HCT116 (cell line): ENCODE measurements around the gene PEX1. TPM values are rescaled to one million over a fixed set of nuclear protein-coding genes. Genes with fewer than 3 reads are reported as not detected.

Experiments used
- ATAC-seq: fragments of 200-7000 bp; cut with Tn5 transposase; 2 replicates; pipeline ENCODE4 v1.9.1; 2020; ENCODE audit warnings: mild to moderate bottlenecking, moderate library complexity
- BruUV-seq: library from RNA; stranded (reverse); fragments of 400-500 nt; replicated peaks from 2 replicates; lab custom pipeline; 2021; lab: Mats Ljungman, UMichigan
- CTCF ChIA-PET: fragments of 300-600 bp; sonication (Branson Sonifier 250); formaldehyde crosslinking; loops from one replicate; lab custom pipeline; 2021; ENCODE audit warnings: antibody characterized with exemption; lab: Charles Lee
- POLR2A ChIA-PET: fragments of 300-600, 350-600 bp; sonication (Branson Sonifier 250); formaldehyde crosslinking; loops from one replicate; lab custom pipeline; 2021; ENCODE audit warnings: antibody characterized with exemption; lab: Charles Lee
- RAD21 ChIA-PET, 2 experiments: fragments of 300-600 bp; sonication (Branson Sonifier 250); formaldehyde crosslinking; loops; one replicate each; lab custom pipeline; 2023; ENCODE audit warnings: low total read pairs in 2 of 2; ENCODE audit not compliant: uncharacterized antibody in 2 of 2, unreplicated experiment in 2 of 2, low non-redundant PET in 1 of 2; lab: Charles Lee
- DNase-seq: peaks from one replicate; pipeline ENCODE4 v3.0.0-alpha.2; 2010; ENCODE audit warnings: low read depth, low spot score
- H2AFZ ChIP-seq: fragments of 200-600 bp; shearing (Covaris generic), sonication (generic); 2 replicates; pipeline ENCODE4 v1.6.1; 2017; ENCODE audit warnings: low read depth, mixed run types, mixed read lengths, antibody characterized with exemption, low read length; ENCODE audit not compliant: poor library complexity, severe bottlenecking
- H3K27ac ChIP-seq: 2 replicates; pipeline ENCODE4 v1.5.1; 2012; ENCODE audit warnings: low read depth, low read length
- H3K27me3 ChIP-seq: fragments of 200-600 bp; sonication (generic); 2 replicates; pipeline ENCODE4 v1.6.1; 2016; ENCODE audit warnings: mixed run types, low read length, mixed read lengths; ENCODE audit not compliant: insufficient read depth
- H3K36me3 ChIP-seq, 2 experiments: fragments of 200-500 bp in 1 of 2; fragments of 200-600 bp in 1 of 2; sonication (Bioruptor generic) in 1 of 2; sonication (generic) in 1 of 2; 2 replicates each; pipeline versions ENCODE4 v1.5.1 to v1.6.1; 2014 to 2016; ENCODE audit warnings: low read length in 2 of 2, inconsistent platforms in 1 of 2, mixed read lengths in 1 of 2, mixed run types in 1 of 2; ENCODE audit not compliant: insufficient read depth in 2 of 2, control insufficient read depth in 1 of 2
- H3K4me1 ChIP-seq, 2 experiments: fragments of 200-600 bp in 1 of 2; sonication (generic) in 1 of 2; 2 replicates each; pipeline versions ENCODE4 v1.5.1 to v1.6.1; 2012 to 2017; ENCODE audit warnings: low read length in 2 of 2, inconsistent platforms in 1 of 2, mild to moderate bottlenecking in 1 of 2, mixed read lengths in 1 of 2, mixed run types in 1 of 2, moderate library complexity in 1 of 2; ENCODE audit not compliant: insufficient read depth in 2 of 2, control insufficient read depth in 1 of 2
- H3K4me2 ChIP-seq: fragments of 200-600 bp; sonication (generic); 2 replicates; pipeline ENCODE4 v1.6.1; 2017; ENCODE audit warnings: mixed run types, low read length, mixed read lengths
- H3K4me3 ChIP-seq, 2 experiments: fragments of 200-600 bp in 1 of 2; sonication (generic) in 1 of 2; replicated peaks in 1 of 2; 2 replicates each; pipeline ENCODE4 v1.5.1; 2011 to 2016; ENCODE audit warnings: low read length in 2 of 2, control low read depth in 1 of 2, low read depth in 1 of 2, mild to moderate bottlenecking in 1 of 2, mixed read lengths in 1 of 2, mixed run types in 1 of 2
- H3K79me2 ChIP-seq: fragments of 200-600 bp; sonication (generic); 2 replicates; pipeline ENCODE4 v1.6.1; 2017; ENCODE audit warnings: mild to moderate bottlenecking, mixed run types, low read length, moderate library complexity, mixed read lengths; ENCODE audit not compliant: insufficient read depth
- H3K9ac ChIP-seq: fragments of 200-600 bp; sonication (generic); 2 replicates; pipeline ENCODE4 v1.6.1; 2016; ENCODE audit warnings: low read length, mixed read lengths
- H3K9me2 ChIP-seq: fragments of 200-600 bp; sonication (generic), shearing (Covaris generic); 2 replicates; pipeline ENCODE4 v1.6.1; 2017; ENCODE audit warnings: mixed run types, mild to moderate bottlenecking, moderate library complexity; ENCODE audit not compliant: insufficient read depth
- H3K9me3 ChIP-seq, 2 experiments: fragments of 200-500 bp in 1 of 2; fragments of 200-600 bp in 1 of 2; sonication (Bioruptor generic) in 1 of 2; sonication (generic) in 1 of 2; 2 replicates each; pipeline ENCODE4 v1.6.1; 2014 to 2017; ENCODE audit warnings: low read length in 2 of 2, mixed read lengths in 2 of 2, inconsistent platforms in 1 of 2, low read depth in 1 of 2, mild to moderate bottlenecking in 1 of 2, mixed run types in 1 of 2, moderate library complexity in 1 of 2; ENCODE audit not compliant: control insufficient read depth in 1 of 2, insufficient read depth in 1 of 2
- H4K20me1 ChIP-seq: fragments of 200-600 bp; sonication (generic), shearing (Covaris generic); 2 replicates; pipeline ENCODE4 v1.6.1; 2017; ENCODE audit warnings: mixed run types, mild to moderate bottlenecking, moderate library complexity; ENCODE audit not compliant: insufficient read depth
- EGR1 ChIP-seq: IDR thresholded peaks from 2 replicates; pipeline ENCODE4 v1.6.1; 2012; ENCODE audit warnings: low read depth
- EZH2phosphoT487 ChIP-seq: fragments of 200-600 bp; IDR thresholded peaks from 2 replicates; pipeline ENCODE4 v1.6.1; 2018; ENCODE audit warnings: antibody characterized with exemption, borderline replicate concordance
- JUND ChIP-seq: IDR thresholded peaks from 2 replicates; pipeline ENCODE4 v1.6.1; 2012
- ZFX ChIP-seq: fragments of 450-650 bp; IDR thresholded peaks from 2 replicates; pipeline ENCODE4 v1.6.1; 2017
- intact Hi-C: fragments of 100-400 bp; cut with micrococcal nuclease; formaldehyde crosslinking; loops from 2 replicates; pipeline ENCODE4 v1.10.0; 2022
- total RNA-seq: library from RNA; stranded (reverse); gene quantifications from one replicate; pipeline ENCODE4 v1.2.1, GENCODE V29; 2021; ENCODE audit not compliant: unreplicated experiment
- TF ChIP-seq, protein P1 (sequence below), 3 experiments: fragments of 200-600 bp in 1 of 3; sonication (generic) in 1 of 3; IDR thresholded peaks in 2 of 3; conservative IDR thresholded peaks in 1 of 3; 2 replicates each; pipeline ENCODE4 v1.5.1; 2012 to 2017; ENCODE audit warnings: low read depth in 2 of 3, low read length in 2 of 3, antibody characterized with exemption in 1 of 3, borderline replicate concordance in 1 of 3, control low read depth in 1 of 3, mild to moderate bottlenecking in 1 of 3, mixed read lengths in 1 of 3, mixed run types in 1 of 3, moderate library complexity in 1 of 3; ENCODE audit not compliant: insufficient read depth in 1 of 3

Gene PEX1
- total RNA-seq, 1 experiment from 2014 or later = 13.1 TPM

DNA sequence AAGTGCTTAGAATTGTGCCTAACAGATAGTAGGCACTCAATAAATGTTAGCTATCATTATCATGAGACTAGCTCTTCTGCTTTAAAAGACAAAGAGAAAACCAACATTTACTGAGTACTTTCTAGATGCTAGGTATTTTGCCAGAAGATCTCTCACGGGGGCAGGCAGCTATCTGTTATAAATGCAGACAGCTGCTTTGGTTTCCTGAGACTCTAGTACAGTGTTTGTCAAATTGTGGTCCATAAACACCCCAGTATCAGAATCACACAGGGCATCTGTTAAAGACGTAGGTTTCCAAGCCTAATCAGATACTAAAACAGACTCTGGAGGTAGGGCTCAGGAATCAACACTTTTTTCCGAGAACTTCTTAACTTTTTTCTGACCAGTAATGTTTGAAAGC is 48.0 kb upstream of the PEX1 start:
- intact Hi-C loops = no loop called here
- peaks cover 53 to 64% of the 10 kb centered on the region in 2 experiments for H3K36me3 ChIP-seq
- H3K9ac ChIP-seq = no peak overlapping the region
- H4K20me1 ChIP-seq = peaks cover 3% of the 10 kb centered on the region; the same call in 1 of the 2 replicates
- no peak overlapping the region for H2AFZ ChIP-seq
- no peaks in the 10 kb centered on the region for H3K27me3 ChIP-seq
- RAD21 ChIA-PET = no interaction called here
- no peaks in the 10 kb centered on the region for H3K9me3 ChIP-seq
- no TSS peak for BruUV-seq
- no peak overlapping the region for H3K4me2 ChIP-seq
- DNase-seq (no peak), ATAC-seq (no peak)
- no peak overlapping the region for H3K4me3 ChIP-seq
- no peaks in the 10 kb centered on the region for H3K4me1 ChIP-seq
- TF ChIP-seq EZH2phosphoT487 (no peak), JUND (no peak), EGR1 (no peak)
- TF ChIP-seq, protein P1, sequence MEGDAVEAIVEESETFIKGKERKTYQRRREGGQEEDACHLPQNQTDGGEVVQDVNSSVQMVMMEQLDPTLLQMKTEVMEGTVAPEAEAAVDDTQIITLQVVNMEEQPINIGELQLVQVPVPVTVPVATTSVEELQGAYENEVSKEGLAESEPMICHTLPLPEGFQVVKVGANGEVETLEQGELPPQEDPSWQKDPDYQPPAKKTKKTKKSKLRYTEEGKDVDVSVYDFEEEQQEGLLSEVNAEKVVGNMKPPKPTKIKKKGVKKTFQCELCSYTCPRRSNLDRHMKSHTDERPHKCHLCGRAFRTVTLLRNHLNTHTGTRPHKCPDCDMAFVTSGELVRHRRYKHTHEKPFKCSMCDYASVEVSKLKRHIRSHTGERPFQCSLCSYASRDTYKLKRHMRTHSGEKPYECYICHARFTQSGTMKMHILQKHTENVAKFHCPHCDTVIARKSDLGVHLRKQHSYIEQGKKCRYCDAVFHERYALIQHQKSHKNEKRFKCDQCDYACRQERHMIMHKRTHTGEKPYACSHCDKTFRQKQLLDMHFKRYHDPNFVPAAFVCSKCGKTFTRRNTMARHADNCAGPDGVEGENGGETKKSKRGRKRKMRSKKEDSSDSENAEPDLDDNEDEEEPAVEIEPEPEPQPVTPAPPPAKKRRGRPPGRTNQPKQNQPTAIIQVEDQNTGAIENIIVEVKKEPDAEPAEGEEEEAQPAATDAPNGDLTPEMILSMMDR (IDR thresholded peaks at IDR 0.05 in 2 of 3, conservative IDR thresholded peaks at IDR 0.05 in 1 of 3; ENCODE audit: borderline replicate concordance in 1 of 3, insufficient read depth in 1 of 3, low read depth in 2 of 3, low read length in 2 of 3) = no peak
- CTCF ChIA-PET = no interaction called here
- peaks cover 51% of the 10 kb centered on the region for H3K79me2 ChIP-seq
- H3K9me2 ChIP-seq = no peaks in the 10 kb centered on the region
- no peak overlapping the region for H3K27ac ChIP-seq
- POLR2A ChIA-PET = no interaction called here

DNA sequence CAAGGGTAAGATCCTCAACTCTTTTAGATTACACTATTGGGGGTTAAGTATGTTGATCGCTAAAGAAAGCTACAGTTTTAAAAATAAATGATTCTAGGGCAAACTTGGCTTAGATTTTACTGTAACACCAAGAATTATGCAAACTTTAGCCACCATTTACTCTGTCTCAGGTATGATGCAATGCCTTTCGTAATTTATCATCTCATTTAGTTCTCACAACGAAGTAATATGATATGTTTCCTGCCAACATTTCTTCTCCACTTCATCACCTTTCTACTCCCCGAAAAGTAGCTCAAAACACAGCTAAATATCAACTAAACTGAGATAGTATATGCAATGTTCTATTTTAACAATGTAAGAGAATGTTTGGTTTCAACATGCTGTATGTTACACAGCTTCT is 40.8 kb upstream of the PEX1 start:
- POLR2A ChIA-PET = no interaction called here
- Histone ChIP-seq H3K4me1 (no peaks in the 10 kb centered on the region), H3K4me3 (no peak overlapping the region), H3K9me2 (no peaks in the 10 kb centered on the region), H3K4me2 (no peak overlapping the region), H2AFZ (no peak overlapping the region), H4K20me1 (no peaks in the 10 kb centered on the region), H3K36me3 (peaks cover 36 to 47% of the 10 kb centered on the region in 2 experiments), H3K79me2 (peaks cover 22% of the 10 kb centered on the region), H3K27ac (no peak overlapping the region), H3K9me3 (no peaks in the 10 kb centered on the region), H3K27me3 (no peaks in the 10 kb centered on the region), H3K9ac (no peak overlapping the region)
- CTCF ChIA-PET = no interaction called here
- no peak for ATAC-seq
- no peak for DNase-seq
- RAD21 ChIA-PET = no interaction called here
- BruUV-seq = no TSS peak
- intact Hi-C loops = no loop called here
- TF ChIP-seq ZFX = no peak
